Stimulated activated CD4-positive, alpha-beta T cell treated with anti-CD3 and anti-CD28 coated beads, Interleukin-12 subunit alpha, Interleukin-12 subunit beta, amount 100 ng/mL, for 48 hours (primary cell): ENCODE measurements around the gene PACSIN2.
"Not testable (repeated sequence)": the region's sequence is repeated elsewhere in the genome, so short reads cannot be mapped to it uniquely, and the experiment has no call there.

Source experiments
- DNase-seq, 3 donors: peaks; one replicate each; pipeline ENCODE4 v3.0.0-alpha.2; 2020; ENCODE audit warnings: low read depth in 2 of 3, low spot score in 1 of 3

The PACSIN2 gene

GRCh38 chr22:42928969-42929837 lies 85.7 kb downstream of the PACSIN2 start:
- DNase-seq = no peak

- DNase-seq = no peak
Measured at GRCh38 chr22:42927966-42928365, 87.0 kb downstream of the PACSIN2 start.

GRCh38 chr22:42926768-42927167 lies 88.2 kb downstream of the PACSIN2 start:
- no peak for DNase-seq

GRCh38 chr22:42926104-42926503 lies 88.8 kb downstream of the PACSIN2 start:
- DNase-seq = no peak

- DNase-seq = no peak
Measured at GRCh38 chr22:42925598-42925997, 89.4 kb downstream of the PACSIN2 start.

GRCh38 chr22:42925031-42925430 lies 89.9 kb downstream of the PACSIN2 start:
- DNase-seq = not testable (repeated sequence)

GRCh38 chr22:42924436-42924835 lies 90.5 kb downstream of the PACSIN2 start:
- DNase-seq = no peak

GRCh38 chr22:42922374-42923191 lies 92.4 kb downstream of the PACSIN2 start:
- DNase-seq = no peak

GRCh38 chr22:42920101-42920820 lies 94.7 kb downstream of the PACSIN2 start:
- no peak for DNase-seq

- DNase-seq = no peak
Measured at GRCh38 chr22:42919199-42919598, 95.8 kb downstream of the PACSIN2 start.

- DNase-seq = no peak
Measured at GRCh38 chr22:42918500-42918899, 96.4 kb downstream of the PACSIN2 start.

GRCh38 chr22:42917358-42917757 lies 97.6 kb downstream of the PACSIN2 start:
- not testable (repeated sequence) for DNase-seq

GRCh38 chr22:42915980-42916765 lies 98.8 kb downstream of the PACSIN2 start:
- DNase-seq = no peak

- no peak for DNase-seq
Measured at GRCh38 chr22:42914511-42915076, 100.4 kb downstream of the PACSIN2 start.

- no peak for DNase-seq
Measured at GRCh38 chr22:42913874-42914510, 101.0 kb downstream of the PACSIN2 start.

- no peak for DNase-seq
Measured at GRCh38 chr22:42912059-42912458, 102.9 kb downstream of the PACSIN2 start.

- no peak for DNase-seq
Measured at GRCh38 chr22:42910221-42910942, 104.6 kb downstream of the PACSIN2 start.

GRCh38 chr22:42909363-42910058 lies 105.4 kb downstream of the PACSIN2 start:
- DNase-seq = no peak

- no peak for DNase-seq
Measured at GRCh38 chr22:42908374-42908746, 106.6 kb downstream of the PACSIN2 start.
